HG02981 (cell line): ENCODE data around the gene ERVH48-1.
"Not testable (repeated sequence)": the region's sequence is repeated elsewhere in the genome, so short reads cannot be mapped to it uniquely, and the experiment has no call there.

Experiments
- ATAC-seq: cut with Tn5 transposase; IDR thresholded peaks from one replicate; pipeline ENCODE4 v1.9.1; 2021; ENCODE audit warnings: mild to moderate bottlenecking, moderate library complexity; ENCODE audit not compliant: unreplicated experiment

The ERVH48-1 gene

GRCh38 chr21:42925114-42925926 is at the start of gene ERVH48-1:
ERVH48-1 (minus strand) TSS chr21:42925630; CDS start chr21:42919006, 6,624 bp downstream.
- ATAC-seq: no peak

- ATAC-seq: peak; percentile 82
These were observed 48.8 kb upstream of the ERVH48-1 start, which contains the start of gene PKNOX1 for GRCh38 chr21:42973991-42974831. PKNOX1 (plus strand) TSS chr21:42974562; CDS start chr21:43004382, 29,820 bp downstream.

- no peak for ATAC-seq
These were observed 48.0 kb upstream of the ERVH48-1 start for GRCh38 chr21:42973309-42973990.

GRCh38 chr21:42971897-42972275 is 46.5 kb upstream of the ERVH48-1 start:
- ATAC-seq: no peak

- no peak for ATAC-seq
These were observed 45.7 kb upstream of the ERVH48-1 start for GRCh38 chr21:42970946-42971653.

GRCh38 chr21:42969193-42969600 is 43.8 kb upstream of the ERVH48-1 start:
- no peak for ATAC-seq

GRCh38 chr21:42967616-42968015 is 42.2 kb upstream of the ERVH48-1 start:
- ATAC-seq: not testable (repeated sequence)

- ATAC-seq: no peak
These were observed 39.8 kb upstream of the ERVH48-1 start for GRCh38 chr21:42965211-42965560.

- no peak for ATAC-seq
These were observed 39.2 kb upstream of the ERVH48-1 start for GRCh38 chr21:42964546-42965210.

GRCh38 chr21:42964086-42964485 is 38.7 kb upstream of the ERVH48-1 start:
- ATAC-seq: no peak

GRCh38 chr21:42962380-42963007 is 37.1 kb upstream of the ERVH48-1 start:
- ATAC-seq: no peak

- no peak for ATAC-seq
These were observed 34.3 kb upstream of the ERVH48-1 start for GRCh38 chr21:42959728-42960127.

GRCh38 chr21:42958122-42958521 is 32.7 kb upstream of the ERVH48-1 start:
- not testable (repeated sequence) for ATAC-seq

- ATAC-seq: peak; percentile 99
These were observed 31.6 kb upstream of the ERVH48-1 start for GRCh38 chr21:42956824-42957630.

- not testable (repeated sequence) for ATAC-seq
These were observed 25.8 kb upstream of the ERVH48-1 start for GRCh38 chr21:42951193-42951592.

GRCh38 chr21:42949094-42949755 is 23.8 kb upstream of the ERVH48-1 start:
- not testable (repeated sequence) for ATAC-seq

- ATAC-seq: no peak
These were observed 16.8 kb upstream of the ERVH48-1 start for GRCh38 chr21:42942244-42942643.

GRCh38 chr21:42941696-42942085 is 16.3 kb upstream of the ERVH48-1 start:
- no peak for ATAC-seq
